ENCODE results near the gene ELOVL7. TPM values are rescaled to one million over a fixed set of nuclear protein-coding genes. Genes with fewer than 3 reads are reported as not detected.

ELOVL7 gene
- total and polyA plus RNA-seq, 10 of the 15 experiments (the other 5 are each of a cell fraction or from before 2014, with no cell fraction given) = 0.26 to 1.2 (median 0.92) TPM

DNA sequence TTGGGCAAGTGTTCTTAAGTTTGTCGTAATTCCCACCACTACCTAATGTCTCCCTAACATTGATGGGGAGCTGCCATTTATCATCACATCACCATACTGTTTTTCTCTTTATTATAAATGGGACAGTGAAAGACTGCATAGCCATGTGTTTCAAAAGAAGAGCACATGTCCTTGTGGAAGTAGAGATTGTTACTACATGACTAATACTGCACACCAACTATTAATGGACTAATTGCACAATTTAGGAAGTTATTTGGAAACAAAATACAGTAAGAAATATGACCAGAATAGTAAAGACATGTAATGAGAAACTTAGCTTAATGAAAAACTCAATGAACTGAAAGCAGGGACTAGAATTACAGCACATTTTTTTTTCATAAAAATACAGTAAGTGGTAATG is 12.0 kb upstream of the ELOVL7 start (continued):
- TF ChIP-seq, protein P1, sequence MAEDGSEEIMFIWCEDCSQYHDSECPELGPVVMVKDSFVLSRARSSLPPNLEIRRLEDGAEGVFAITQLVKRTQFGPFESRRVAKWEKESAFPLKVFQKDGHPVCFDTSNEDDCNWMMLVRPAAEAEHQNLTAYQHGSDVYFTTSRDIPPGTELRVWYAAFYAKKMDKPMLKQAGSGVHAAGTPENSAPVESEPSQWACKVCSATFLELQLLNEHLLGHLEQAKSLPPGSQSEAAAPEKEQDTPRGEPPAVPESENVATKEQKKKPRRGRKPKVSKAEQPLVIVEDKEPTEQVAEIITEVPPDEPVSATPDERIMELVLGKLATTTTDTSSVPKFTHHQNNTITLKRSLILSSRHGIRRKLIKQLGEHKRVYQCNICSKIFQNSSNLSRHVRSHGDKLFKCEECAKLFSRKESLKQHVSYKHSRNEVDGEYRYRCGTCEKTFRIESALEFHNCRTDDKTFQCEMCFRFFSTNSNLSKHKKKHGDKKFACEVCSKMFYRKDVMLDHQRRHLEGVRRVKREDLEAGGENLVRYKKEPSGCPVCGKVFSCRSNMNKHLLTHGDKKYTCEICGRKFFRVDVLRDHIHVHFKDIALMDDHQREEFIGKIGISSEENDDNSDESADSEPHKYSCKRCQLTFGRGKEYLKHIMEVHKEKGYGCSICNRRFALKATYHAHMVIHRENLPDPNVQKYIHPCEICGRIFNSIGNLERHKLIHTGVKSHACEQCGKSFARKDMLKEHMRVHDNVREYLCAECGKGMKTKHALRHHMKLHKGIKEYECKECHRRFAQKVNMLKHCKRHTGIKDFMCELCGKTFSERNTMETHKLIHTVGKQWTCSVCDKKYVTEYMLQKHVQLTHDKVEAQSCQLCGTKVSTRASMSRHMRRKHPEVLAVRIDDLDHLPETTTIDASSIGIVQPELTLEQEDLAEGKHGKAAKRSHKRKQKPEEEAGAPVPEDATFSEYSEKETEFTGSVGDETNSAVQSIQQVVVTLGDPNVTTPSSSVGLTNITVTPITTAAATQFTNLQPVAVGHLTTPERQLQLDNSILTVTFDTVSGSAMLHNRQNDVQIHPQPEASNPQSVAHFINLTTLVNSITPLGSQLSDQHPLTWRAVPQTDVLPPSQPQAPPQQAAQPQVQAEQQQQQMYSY (CRISPR knock-in tag; IDR thresholded peaks at IDR 0.05) = no peak
- TF ChIP-seq MTA2 (IDR thresholded peaks at IDR 0.05; ENCODE audit: low read depth) = no peak
- no peak for TF ChIP-seq HDAC2 (IDR thresholded peaks at IDR 0.05)
- TF ChIP-seq CREB1 (IDR thresholded peaks at IDR 0.05; ENCODE audit: low read depth) = no peak

DNA sequence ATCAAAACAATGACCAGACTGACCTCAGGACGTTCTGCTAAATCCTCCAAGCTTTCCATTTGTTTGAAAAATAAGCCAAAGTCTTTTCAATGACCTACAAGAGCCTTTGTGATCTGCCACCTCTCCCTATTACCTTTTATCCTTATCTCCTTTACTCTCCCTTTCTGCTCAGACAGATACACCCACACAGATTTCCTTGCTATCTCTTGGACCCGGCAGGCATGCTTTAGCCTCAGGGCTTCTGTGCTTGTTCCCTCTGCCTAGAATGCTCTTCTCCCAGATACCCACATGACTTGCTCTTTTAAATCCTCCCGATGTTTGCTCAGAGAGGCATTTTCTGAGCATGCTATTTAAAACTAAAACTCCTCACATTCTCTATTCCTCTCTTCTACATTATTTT is 8.9 kb upstream of the ELOVL7 start:
- ChIA-PET POLR2A (no interaction called here), CTCF (no interaction called here), RAD21 (ENCODE audit: unreplicated experiment) (no interaction called here), SMC1A (ENCODE audit: uncharacterized antibody, unreplicated experiment) (no interaction called here)
- ATAC-seq (no peak), FAIRE-seq (no peak), DNase-seq (ENCODE audit: low read depth, low spot score) (no peak)
- H3K9ac ChIP-seq (ENCODE audit: control insufficient read depth, insufficient read depth, low read length) = no peak overlapping the region
- H3K9me3 ChIP-seq (replicated peaks; ENCODE audit: control insufficient read depth, insufficient read depth, low read length) = no peaks in the 10 kb centered on the region
- intact Hi-C loops (cut with micrococcal nuclease; ENCODE audit: unreplicated experiment) = no loop called here
- no peak overlapping the region for H3K4me2 ChIP-seq (ENCODE audit: control insufficient read depth, insufficient read depth)
- no TSS peak for BruUV-seq (replicated peaks)
- no peak overlapping the region for H3K4me3 ChIP-seq
- WGBS (ENCODE audit: insufficient coverage, insufficient replicate concordance, low lambda C conversion rate, missing lambda C conversion rate) = 55% methylated on average over 3 of the region's 3 CpGs
- H4K20me1 ChIP-seq (ENCODE audit: control insufficient read depth, insufficient read depth) = no peaks in the 10 kb centered on the region
- no peaks in the 10 kb centered on the region for H3K36me3 ChIP-seq (ENCODE audit: control insufficient read depth in 2 of 2, insufficient read depth in 2 of 2, low read length in 1 of 2)
- no peaks in the 10 kb centered on the region for H3K4me1 ChIP-seq (ENCODE audit: control insufficient read depth, insufficient read depth, low read length)
- no peaks in the 10 kb centered on the region for H3K79me2 ChIP-seq (ENCODE audit: control insufficient read depth, insufficient read depth, low read length)
- no peaks in the 10 kb centered on the region for H3K27me3 ChIP-seq (replicated peaks in 1 of 2; ENCODE audit: control insufficient read depth in 2 of 2, insufficient read depth in 2 of 2, low read length in 1 of 2)
- no peak overlapping the region for H3K27ac ChIP-seq (ENCODE audit: control insufficient read depth, insufficient read depth)
- H2AFZ ChIP-seq (ENCODE audit: control insufficient read depth, low read depth, low read length) = no peak overlapping the region
- in situ Hi-C loops (cut with MboI) = no loop called here
- no peak for TF ChIP-seq SMC3 (IDR thresholded peaks at IDR 0.05; ENCODE audit: borderline replicate concordance, low read length)
- TF ChIP-seq SIN3A (IDR thresholded peaks at IDR 0.05; ENCODE audit: low read depth, low read length) = no peak
- TF ChIP-seq, protein P2, sequence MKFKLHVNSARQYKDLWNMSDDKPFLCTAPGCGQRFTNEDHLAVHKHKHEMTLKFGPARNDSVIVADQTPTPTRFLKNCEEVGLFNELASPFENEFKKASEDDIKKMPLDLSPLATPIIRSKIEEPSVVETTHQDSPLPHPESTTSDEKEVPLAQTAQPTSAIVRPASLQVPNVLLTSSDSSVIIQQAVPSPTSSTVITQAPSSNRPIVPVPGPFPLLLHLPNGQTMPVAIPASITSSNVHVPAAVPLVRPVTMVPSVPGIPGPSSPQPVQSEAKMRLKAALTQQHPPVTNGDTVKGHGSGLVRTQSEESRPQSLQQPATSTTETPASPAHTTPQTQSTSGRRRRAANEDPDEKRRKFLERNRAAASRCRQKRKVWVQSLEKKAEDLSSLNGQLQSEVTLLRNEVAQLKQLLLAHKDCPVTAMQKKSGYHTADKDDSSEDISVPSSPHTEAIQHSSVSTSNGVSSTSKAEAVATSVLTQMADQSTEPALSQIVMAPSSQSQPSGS (IDR thresholded peaks at IDR 0.05; ENCODE audit: low read length) = no peak
- no peak for TF ChIP-seq SMAD5 (IDR thresholded peaks at IDR 0.05; ENCODE audit: low read depth)
- TF ChIP-seq NR2C1 (IDR thresholded peaks at IDR 0.05) = no peak
- no peak for TF ChIP-seq EZH2 (IDR thresholded peaks at IDR 0.05; ENCODE audit: borderline replicate concordance, control insufficient read depth, low read depth, low read length)
- no peak for TF ChIP-seq WRNIP1 (IDR thresholded peaks at IDR 0.05; ENCODE audit: borderline replicate concordance, low read depth, low read length)
- TF ChIP-seq GATAD2B (conservative IDR thresholded peaks at IDR 0.05; ENCODE audit: low read depth) = no peak
- TF ChIP-seq, protein P3, sequence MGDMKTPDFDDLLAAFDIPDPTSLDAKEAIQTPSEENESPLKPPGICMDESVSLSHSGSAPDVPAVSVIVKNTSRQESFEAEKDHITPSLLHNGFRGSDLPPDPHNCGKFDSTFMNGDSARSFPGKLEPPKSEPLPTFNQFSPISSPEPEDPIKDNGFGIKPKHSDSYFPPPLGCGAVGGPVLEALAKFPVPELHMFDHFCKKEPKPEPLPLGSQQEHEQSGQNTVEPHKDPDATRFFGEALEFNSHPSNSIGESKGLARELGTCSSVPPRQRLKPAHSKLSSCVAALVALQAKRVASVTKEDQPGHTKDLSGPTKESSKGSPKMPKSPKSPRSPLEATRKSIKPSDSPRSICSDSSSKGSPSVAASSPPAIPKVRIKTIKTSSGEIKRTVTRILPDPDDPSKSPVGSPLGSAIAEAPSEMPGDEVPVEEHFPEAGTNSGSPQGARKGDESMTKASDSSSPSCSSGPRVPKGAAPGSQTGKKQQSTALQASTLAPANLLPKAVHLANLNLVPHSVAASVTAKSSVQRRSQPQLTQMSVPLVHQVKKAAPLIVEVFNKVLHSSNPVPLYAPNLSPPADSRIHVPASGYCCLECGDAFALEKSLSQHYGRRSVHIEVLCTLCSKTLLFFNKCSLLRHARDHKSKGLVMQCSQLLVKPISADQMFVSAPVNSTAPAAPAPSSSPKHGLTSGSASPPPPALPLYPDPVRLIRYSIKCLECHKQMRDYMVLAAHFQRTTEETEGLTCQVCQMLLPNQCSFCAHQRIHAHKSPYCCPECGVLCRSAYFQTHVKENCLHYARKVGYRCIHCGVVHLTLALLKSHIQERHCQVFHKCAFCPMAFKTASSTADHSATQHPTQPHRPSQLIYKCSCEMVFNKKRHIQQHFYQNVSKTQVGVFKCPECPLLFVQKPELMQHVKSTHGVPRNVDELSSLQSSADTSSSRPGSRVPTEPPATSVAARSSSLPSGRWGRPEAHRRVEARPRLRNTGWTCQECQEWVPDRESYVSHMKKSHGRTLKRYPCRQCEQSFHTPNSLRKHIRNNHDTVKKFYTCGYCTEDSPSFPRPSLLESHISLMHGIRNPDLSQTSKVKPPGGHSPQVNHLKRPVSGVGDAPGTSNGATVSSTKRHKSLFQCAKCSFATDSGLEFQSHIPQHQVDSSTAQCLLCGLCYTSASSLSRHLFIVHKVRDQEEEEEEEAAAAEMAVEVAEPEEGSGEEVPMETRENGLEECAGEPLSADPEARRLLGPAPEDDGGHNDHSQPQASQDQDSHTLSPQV (IDR thresholded peaks at IDR 0.05) = no peak
- TF ChIP-seq, protein P4, sequence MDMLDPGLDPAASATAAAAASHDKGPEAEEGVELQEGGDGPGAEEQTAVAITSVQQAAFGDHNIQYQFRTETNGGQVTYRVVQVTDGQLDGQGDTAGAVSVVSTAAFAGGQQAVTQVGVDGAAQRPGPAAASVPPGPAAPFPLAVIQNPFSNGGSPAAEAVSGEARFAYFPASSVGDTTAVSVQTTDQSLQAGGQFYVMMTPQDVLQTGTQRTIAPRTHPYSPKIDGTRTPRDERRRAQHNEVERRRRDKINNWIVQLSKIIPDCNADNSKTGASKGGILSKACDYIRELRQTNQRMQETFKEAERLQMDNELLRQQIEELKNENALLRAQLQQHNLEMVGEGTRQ (IDR thresholded peaks at IDR 0.05; ENCODE audit: borderline replicate concordance, low read depth, low read length) = no peak
